ENCODE results near the gene LGALS3BP. TPM values are rescaled to one million over a fixed set of nuclear protein-coding genes. Genes with fewer than 3 reads are reported as not detected.

Gene LGALS3BP
- total RNA-seq, 1 experiment from 2014 or later, result 361 TPM

DNA sequence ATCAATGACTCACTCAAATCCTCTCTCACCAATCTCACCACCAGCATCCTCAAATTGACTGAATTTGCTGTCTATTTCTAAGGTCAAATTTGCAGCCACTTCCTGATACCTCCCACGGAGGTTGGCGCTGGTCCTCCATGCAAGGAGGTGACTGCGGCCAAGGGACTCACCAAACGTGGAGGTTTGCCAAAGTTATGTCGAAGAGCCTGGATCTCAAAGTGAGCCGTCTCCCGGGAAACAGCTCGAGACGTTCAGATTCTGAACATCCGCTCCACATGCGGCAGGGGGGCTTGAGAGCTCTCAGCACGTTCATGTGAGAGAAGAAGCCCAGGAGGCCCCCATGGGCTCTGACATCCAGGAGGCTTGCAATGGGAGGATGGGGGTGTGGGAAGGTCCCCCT, 22.6 kb downstream of the LGALS3BP start:
- H3K4me1 ChIP-seq (ENCODE audit: control insufficient read depth, insufficient read depth, low read length), result 0 out of 2 replicates have a peak, but pooled peaks cover 2% of the 10 kb centered on the region
- DNase-seq (ENCODE audit: low read depth, low spot score) (no peak), ATAC-seq (no peak)
- H3K27me3 ChIP-seq (ENCODE audit: control insufficient read depth, insufficient read depth, low read length), result no peaks in the 10 kb centered on the region
- in situ Hi-C loops (cut with HindIII; ENCODE audit: low pct_unique_long_range_greater_than_20kb, low sequenced_read_pairs) (no loop called here), intact Hi-C loops (cut with micrococcal nuclease; ENCODE audit: unreplicated experiment) (no loop called here)
- no peaks in the 10 kb centered on the region for H3K36me3 ChIP-seq (ENCODE audit: control insufficient read depth, insufficient read depth, low read length)
- H3K27ac ChIP-seq (ENCODE audit: low read length), result no peak overlapping the region
- BruUV-seq (replicated peaks), result no TSS peak
- ChIA-PET CTCF (interaction anchor here (0.5 kb wide), 1 partner anchor 15 kb away, joined by 3 read pairs; no protein-coding TSS in a partner anchor), POLR2A (interaction anchor here (0.6 kb wide), 1 partner anchor 63 kb away, joined by 3 read pairs; no protein-coding TSS in a partner anchor)
- TF ChIP-seq, protein P1, sequence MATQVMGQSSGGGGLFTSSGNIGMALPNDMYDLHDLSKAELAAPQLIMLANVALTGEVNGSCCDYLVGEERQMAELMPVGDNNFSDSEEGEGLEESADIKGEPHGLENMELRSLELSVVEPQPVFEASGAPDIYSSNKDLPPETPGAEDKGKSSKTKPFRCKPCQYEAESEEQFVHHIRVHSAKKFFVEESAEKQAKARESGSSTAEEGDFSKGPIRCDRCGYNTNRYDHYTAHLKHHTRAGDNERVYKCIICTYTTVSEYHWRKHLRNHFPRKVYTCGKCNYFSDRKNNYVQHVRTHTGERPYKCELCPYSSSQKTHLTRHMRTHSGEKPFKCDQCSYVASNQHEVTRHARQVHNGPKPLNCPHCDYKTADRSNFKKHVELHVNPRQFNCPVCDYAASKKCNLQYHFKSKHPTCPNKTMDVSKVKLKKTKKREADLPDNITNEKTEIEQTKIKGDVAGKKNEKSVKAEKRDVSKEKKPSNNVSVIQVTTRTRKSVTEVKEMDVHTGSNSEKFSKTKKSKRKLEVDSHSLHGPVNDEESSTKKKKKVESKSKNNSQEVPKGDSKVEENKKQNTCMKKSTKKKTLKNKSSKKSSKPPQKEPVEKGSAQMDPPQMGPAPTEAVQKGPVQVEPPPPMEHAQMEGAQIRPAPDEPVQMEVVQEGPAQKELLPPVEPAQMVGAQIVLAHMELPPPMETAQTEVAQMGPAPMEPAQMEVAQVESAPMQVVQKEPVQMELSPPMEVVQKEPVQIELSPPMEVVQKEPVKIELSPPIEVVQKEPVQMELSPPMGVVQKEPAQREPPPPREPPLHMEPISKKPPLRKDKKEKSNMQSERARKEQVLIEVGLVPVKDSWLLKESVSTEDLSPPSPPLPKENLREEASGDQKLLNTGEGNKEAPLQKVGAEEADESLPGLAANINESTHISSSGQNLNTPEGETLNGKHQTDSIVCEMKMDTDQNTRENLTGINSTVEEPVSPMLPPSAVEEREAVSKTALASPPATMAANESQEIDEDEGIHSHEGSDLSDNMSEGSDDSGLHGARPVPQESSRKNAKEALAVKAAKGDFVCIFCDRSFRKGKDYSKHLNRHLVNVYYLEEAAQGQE (IDR thresholded peaks at IDR 0.05; ENCODE audit: insufficient read depth in 1 of 2, low read depth in 2 of 2, low read length in 1 of 2), result no peak
- TF ChIP-seq POLR2AphosphoS5 (IDR thresholded peaks at IDR 0.05; ENCODE audit: low read depth, low read length), result no peak
- TF ChIP-seq CTCF (IDR thresholded peaks at IDR 0.05), result no peak
- TF ChIP-seq SIN3A (IDR thresholded peaks at IDR 0.05; ENCODE audit: borderline replicate concordance, insufficient read depth, low read depth, low read length), result no peak
- no peak for TF ChIP-seq TCF7L2 (IDR thresholded peaks at IDR 0.05; ENCODE audit: low read depth, low read length)
- no peaks in the 10 kb centered on the region for H3K9me3 ChIP-seq (ENCODE audit: control insufficient read depth, insufficient read depth, low read depth, low read length)
- no peak overlapping the region for H3K4me3 ChIP-seq (ENCODE audit: low read depth in 2 of 2, low read length in 2 of 2)

DNA sequence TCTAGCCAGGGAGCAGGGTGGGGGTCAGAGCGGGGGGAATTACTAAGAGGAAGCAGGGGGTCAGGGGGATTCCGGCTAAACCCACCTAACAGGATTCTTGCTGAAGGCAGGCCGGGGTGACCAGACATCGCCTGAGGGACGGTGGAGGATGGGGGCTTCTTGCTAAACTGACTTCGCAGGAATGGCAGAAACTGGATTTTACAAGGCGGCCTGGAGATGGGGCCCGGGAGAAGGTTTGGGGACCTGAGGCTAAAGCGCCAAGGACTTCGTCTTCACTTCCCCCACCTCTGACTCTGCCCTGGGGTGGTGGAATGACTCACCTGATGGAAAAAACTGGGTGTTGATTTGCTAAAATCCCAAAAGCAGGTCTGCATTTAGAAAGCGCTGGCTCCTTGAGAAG, 23.5 kb downstream of the LGALS3BP start:
- in situ Hi-C loops (cut with HindIII; ENCODE audit: low pct_unique_long_range_greater_than_20kb, low sequenced_read_pairs), result no loop called here
- H3K27me3 ChIP-seq (ENCODE audit: control insufficient read depth, insufficient read depth, low read length), result no peaks in the 10 kb centered on the region
- no peak for TF ChIP-seq SIN3A (IDR thresholded peaks at IDR 0.05; ENCODE audit: borderline replicate concordance, insufficient read depth, low read depth, low read length)
- TF ChIP-seq, protein P1 (IDR thresholded peaks at IDR 0.05; ENCODE audit: insufficient read depth in 1 of 2, low read depth in 2 of 2, low read length in 1 of 2), result no peak
- no peak for TF ChIP-seq TCF7L2 (IDR thresholded peaks at IDR 0.05; ENCODE audit: low read depth, low read length)
- no peak for TF ChIP-seq CTCF (IDR thresholded peaks at IDR 0.05)
- TF ChIP-seq POLR2AphosphoS5 (IDR thresholded peaks at IDR 0.05; ENCODE audit: low read depth, low read length), result no peak
- no TSS peak for BruUV-seq (replicated peaks)
- no peak overlapping the region for H3K27ac ChIP-seq (ENCODE audit: low read length)
- 0 out of 2 replicates have a peak, but pooled peaks cover 2% of the 10 kb centered on the region for H3K4me1 ChIP-seq (ENCODE audit: control insufficient read depth, insufficient read depth, low read length)
- no peaks in the 10 kb centered on the region for H3K36me3 ChIP-seq (ENCODE audit: control insufficient read depth, insufficient read depth, low read length)
- POLR2A ChIA-PET, result no interaction called here
- peaks cover 4% of the 10 kb centered on the region for H3K9me3 ChIP-seq (ENCODE audit: control insufficient read depth, insufficient read depth, low read depth, low read length)
- no peak for DNase-seq (ENCODE audit: low read depth, low spot score)
- CTCF ChIA-PET, result no interaction called here
- ATAC-seq, result no peak
- intact Hi-C loops (cut with micrococcal nuclease; ENCODE audit: unreplicated experiment), result no loop called here
- no peak overlapping the region for H3K4me3 ChIP-seq (ENCODE audit: low read depth in 2 of 2, low read length in 2 of 2)

Data from Panc1 (cell line).